C4-2B (cell line): ENCODE data around the gene ARL15.

Experiments
- H3K27ac ChIP-seq: fragments of 450-650 bp; 2 replicates; pipeline ENCODE4 v1.5.1; 2017
- ZFX ChIP-seq: fragments of 450-650 bp; IDR thresholded peaks from 2 replicates; pipeline ENCODE4 v1.6.1; 2017
- TF ChIP-seq, protein P1 (sequence below): fragments of 450-650 bp; conservative IDR thresholded peaks from 2 replicates; pipeline ENCODE4 v1.5.1; 2017; ENCODE audit warnings: mild to moderate bottlenecking

Gene ARL15

DNA sequence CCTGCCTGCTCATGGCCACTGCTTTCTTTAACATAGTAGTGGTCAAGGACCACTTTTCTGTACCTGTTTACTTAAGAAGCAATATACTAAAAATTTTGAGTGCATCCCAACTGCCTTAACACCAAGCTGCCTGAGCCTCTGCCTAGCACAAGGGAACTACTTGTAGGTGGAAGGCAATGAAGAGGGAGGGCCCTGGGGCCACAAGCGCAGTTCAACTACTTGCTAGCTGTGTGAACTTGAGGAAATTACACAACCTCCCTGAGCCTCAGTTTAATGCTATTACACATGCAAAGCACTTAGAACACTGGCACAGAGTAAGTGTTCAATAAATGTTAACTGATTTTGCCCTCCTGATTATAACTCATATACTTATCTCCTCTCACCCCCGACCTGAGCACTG lies 6.3 kb downstream of the ARL15 start:
- TF ChIP-seq ZFX = no peak
- TF ChIP-seq, protein P1, sequence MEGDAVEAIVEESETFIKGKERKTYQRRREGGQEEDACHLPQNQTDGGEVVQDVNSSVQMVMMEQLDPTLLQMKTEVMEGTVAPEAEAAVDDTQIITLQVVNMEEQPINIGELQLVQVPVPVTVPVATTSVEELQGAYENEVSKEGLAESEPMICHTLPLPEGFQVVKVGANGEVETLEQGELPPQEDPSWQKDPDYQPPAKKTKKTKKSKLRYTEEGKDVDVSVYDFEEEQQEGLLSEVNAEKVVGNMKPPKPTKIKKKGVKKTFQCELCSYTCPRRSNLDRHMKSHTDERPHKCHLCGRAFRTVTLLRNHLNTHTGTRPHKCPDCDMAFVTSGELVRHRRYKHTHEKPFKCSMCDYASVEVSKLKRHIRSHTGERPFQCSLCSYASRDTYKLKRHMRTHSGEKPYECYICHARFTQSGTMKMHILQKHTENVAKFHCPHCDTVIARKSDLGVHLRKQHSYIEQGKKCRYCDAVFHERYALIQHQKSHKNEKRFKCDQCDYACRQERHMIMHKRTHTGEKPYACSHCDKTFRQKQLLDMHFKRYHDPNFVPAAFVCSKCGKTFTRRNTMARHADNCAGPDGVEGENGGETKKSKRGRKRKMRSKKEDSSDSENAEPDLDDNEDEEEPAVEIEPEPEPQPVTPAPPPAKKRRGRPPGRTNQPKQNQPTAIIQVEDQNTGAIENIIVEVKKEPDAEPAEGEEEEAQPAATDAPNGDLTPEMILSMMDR = no peak

GRCh38 chr5:54302267-54302687 lies 8.1 kb downstream of the ARL15 start:
- TF ChIP-seq, protein P1 = no peak
- no peak for TF ChIP-seq ZFX
- no peak overlapping the region for H3K27ac ChIP-seq

More for the DNA sequence above, 6.3 kb downstream of the ARL15 start:
- no peak overlapping the region for H3K27ac ChIP-seq

DNA sequence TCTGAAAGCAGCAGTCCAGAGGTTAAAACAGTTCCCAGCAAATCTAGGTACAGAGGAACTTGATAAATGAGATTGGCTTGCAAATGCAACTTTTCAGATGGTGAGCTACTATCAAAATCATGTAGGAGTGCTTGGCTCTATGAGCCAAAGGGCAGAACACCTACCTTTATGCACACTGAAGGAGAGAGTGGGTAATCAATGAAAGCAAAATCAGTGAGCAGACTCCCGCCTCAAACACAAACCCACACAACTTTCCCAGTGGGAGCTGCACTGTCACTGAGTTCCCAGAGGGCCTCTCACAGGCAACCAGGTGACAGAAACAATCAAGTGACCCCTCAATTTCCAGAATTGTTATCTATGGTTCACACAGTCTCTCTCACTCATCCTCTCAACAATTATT lies 8.5 kb downstream of the ARL15 start:
- no peak overlapping the region for H3K27ac ChIP-seq
- TF ChIP-seq, protein P1 = no peak
- no peak for TF ChIP-seq ZFX

GRCh38 chr5:54301220-54301619 lies 9.2 kb downstream of the ARL15 start:
- no peak overlapping the region for H3K27ac ChIP-seq
- TF ChIP-seq, protein P1 = no peak
- TF ChIP-seq ZFX = no peak

DNA sequence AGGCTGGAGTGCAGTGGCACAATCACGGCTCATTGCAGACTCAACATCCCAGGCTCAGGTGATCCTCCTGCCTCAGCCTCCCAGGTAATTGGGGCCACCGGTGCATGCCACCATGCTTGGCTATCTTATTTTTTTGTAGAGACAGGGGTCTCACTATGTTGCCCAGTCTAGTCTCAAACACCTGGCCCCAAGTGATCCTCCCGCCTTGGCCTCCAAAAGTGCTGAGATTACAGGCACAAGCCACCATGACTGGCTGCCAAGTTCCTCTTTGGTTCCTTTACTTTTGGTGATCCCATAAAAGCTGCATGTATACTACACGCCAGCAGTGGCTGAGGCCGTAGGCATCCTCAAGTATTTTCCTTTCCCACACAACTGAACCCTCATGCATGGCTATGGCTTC lies 11.4 kb downstream of the ARL15 start:
- TF ChIP-seq, protein P1 = no peak
- TF ChIP-seq ZFX = no peak
- H3K27ac ChIP-seq = no peak overlapping the region

DNA sequence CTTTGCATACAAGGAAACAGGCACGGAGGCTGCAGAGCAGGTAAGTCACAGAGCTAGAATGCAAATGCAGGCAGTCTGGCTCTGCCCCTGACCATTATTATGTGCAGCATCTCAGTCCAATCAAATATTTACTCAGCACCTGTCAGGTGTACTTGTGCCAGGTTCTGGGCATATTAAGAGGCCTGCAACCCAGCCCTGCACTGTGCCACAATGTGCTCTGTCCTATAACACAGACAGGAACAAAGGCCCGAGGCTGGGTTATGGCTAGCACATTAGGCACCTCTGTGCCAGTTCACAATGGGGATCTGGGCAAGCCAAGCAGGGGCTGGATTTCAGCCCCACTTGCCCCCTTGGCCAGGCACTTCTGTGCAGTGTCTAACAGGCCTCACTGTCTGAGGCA lies 14.0 kb downstream of the ARL15 start:
- TF ChIP-seq, protein P1 = no peak
- TF ChIP-seq ZFX = no peak
- peak overlapping the region; percentile 35 for H3K27ac ChIP-seq

GRCh38 chr5:54295651-54296276 lies 14.6 kb downstream of the ARL15 start:
- TF ChIP-seq, protein P1 = no peak
- TF ChIP-seq ZFX = no peak
- no peak overlapping the region for H3K27ac ChIP-seq
